WERI-Rb-1 (cell line): ENCODE results near the gene INMT.

Experiments
- DNase-seq: peaks from one replicate; pipeline ENCODE4 v3.0.0-alpha.2; 2020
- H3K27ac ChIP-seq: fragments of 250-450 bp; sonication (Bioruptor Pico); 2 replicates; pipeline ENCODE4 v1.5.1; 2020; ENCODE audit warnings: mild to moderate bottlenecking, moderate library complexity
- H3K27me3 ChIP-seq: fragments of 250-450 bp; sonication (Bioruptor Pico); 2 replicates; pipeline ENCODE4 v1.5.1; 2021; ENCODE audit warnings: mild to moderate bottlenecking, low read depth, moderate library complexity; ENCODE audit not compliant: insufficient read depth, severe bottlenecking
- H3K36me3 ChIP-seq: fragments of 250-450 bp; sonication (Bioruptor Pico); 2 replicates; pipeline ENCODE4 v1.5.1; 2020; ENCODE audit warnings: mild to moderate bottlenecking, moderate library complexity
- H3K4me3 ChIP-seq: 2 replicates; pipeline ENCODE4 v1.5.1; 2011; ENCODE audit warnings: low read depth, mild to moderate bottlenecking, control low read depth, low read length
- H3K9me3 ChIP-seq: fragments of 250-450 bp; sonication (Bioruptor Pico); 2 replicates; pipeline ENCODE4 v1.5.1; 2021; ENCODE audit warnings: mild to moderate bottlenecking, moderate library complexity; ENCODE audit not compliant: severe bottlenecking
- CTCF ChIP-seq: IDR thresholded peaks from 2 replicates; pipeline ENCODE4 v1.5.1; 2011; ENCODE audit warnings: low read depth, mild to moderate bottlenecking, control low read depth, inconsistent platforms, low read length

INMT gene

GRCh38 chr7:30733691-30734090, 18.2 kb upstream of the INMT start:
- no peak overlapping the region for H3K27ac ChIP-seq
- H3K36me3 ChIP-seq = no peaks in the 10 kb centered on the region
- H3K27me3 ChIP-seq = no peaks in the 10 kb centered on the region
- H3K9me3 ChIP-seq = no peaks in the 10 kb centered on the region
- H3K4me3 ChIP-seq = no peak overlapping the region
- DNase-seq = no peak
- no peak for TF ChIP-seq CTCF

- Histone ChIP-seq H3K27ac (peak overlapping the region; percentile 66), H3K4me3 (no peak overlapping the region), H3K27me3 (no peaks in the 10 kb centered on the region), H3K36me3 (no peaks in the 10 kb centered on the region), H3K9me3 (no peaks in the 10 kb centered on the region)
- DNase-seq = no peak
- no peak for TF ChIP-seq CTCF
These were observed 17.4 kb upstream of the INMT start for GRCh38 chr7:30734497-30734896.

- no peaks in the 10 kb centered on the region for H3K9me3 ChIP-seq
- H3K27me3 ChIP-seq = no peaks in the 10 kb centered on the region
- TF ChIP-seq CTCF = no peak
- peak; percentile 79 for DNase-seq
- no peaks in the 10 kb centered on the region for H3K36me3 ChIP-seq
- H3K4me3 ChIP-seq = no peak overlapping the region
- peak overlapping the region; percentile 66 for H3K27ac ChIP-seq
These were observed 16.3 kb upstream of the INMT start for GRCh38 chr7:30735631-30736030.

GRCh38 chr7:30736291-30736690, 15.6 kb upstream of the INMT start:
- TF ChIP-seq CTCF = no peak
- DNase-seq = no peak
- no peaks in the 10 kb centered on the region for H3K36me3 ChIP-seq
- H3K4me3 ChIP-seq = no peak overlapping the region
- no peaks in the 10 kb centered on the region for H3K27me3 ChIP-seq
- H3K27ac ChIP-seq = peak overlapping the region; percentile 66
- H3K9me3 ChIP-seq = no peaks in the 10 kb centered on the region

- H3K27ac ChIP-seq = no peak overlapping the region
- TF ChIP-seq CTCF = no peak
- no peak overlapping the region for H3K4me3 ChIP-seq
- no peaks in the 10 kb centered on the region for H3K27me3 ChIP-seq
- no peaks in the 10 kb centered on the region for H3K9me3 ChIP-seq
- H3K36me3 ChIP-seq = no peaks in the 10 kb centered on the region
- no peak for DNase-seq
These were observed 13.7 kb upstream of the INMT start for GRCh38 chr7:30738026-30738915.
